Colonic mucosa (tissue), 4 donors: Measurements from ENCODE around the gene PAIP2. TPM values are rescaled to one million over a fixed set of nuclear protein-coding genes. Genes with fewer than 3 reads are reported as not detected.
A peak's percentile ranks its signal among the peaks of the same experiment; 100 is the strongest.

ENCODE experiments used
- DNase-seq: peaks from one replicate; pipeline ENCODE4 v3.0.0-alpha.2; 2020
- H3K27ac ChIP-seq: fragments of 200-600 bp; one replicate; pipeline ENCODE4 v1.8.0; 2021
- H3K27me3 ChIP-seq: fragments of 200-600 bp; one replicate; pipeline ENCODE4 v1.8.0; 2021
- H3K36me3 ChIP-seq: fragments of 200-600 bp; one replicate; pipeline ENCODE4 v1.8.0; 2021
- H3K4me1 ChIP-seq: fragments of 200-600 bp; one replicate; pipeline ENCODE4 v1.8.0; 2021; ENCODE audit warnings: mild to moderate bottlenecking
- H3K4me3 ChIP-seq: fragments of 200-600 bp; one replicate; pipeline ENCODE4 v1.8.0; 2021
- H3K9ac ChIP-seq, 2 donors: one replicate each; pipeline ENCODE4 v1.7.0; 2013; ENCODE audit warnings: control low read depth in 2 of 2, low read depth in 2 of 2, low read length in 2 of 2
- H3K9me3 ChIP-seq: fragments of 200-600 bp; one replicate; pipeline ENCODE4 v1.8.0; 2021
- intact Hi-C: fragments of 100-400 bp; cut with DNase I; formaldehyde crosslinking; loops from one replicate; pipeline ENCODE4 v1.14.1; 2022
- total RNA-seq, 2 donors: library from RNA; stranded (reverse); fragmentation: NEBNext Ultra II Directional in 1 of 2; extraction: Animal tissue kit (Norgen Biotek cat#: 25700) in 1 of 2; gene quantifications; one replicate each; pipeline ENCODE4 v1.2.1, GENCODE V29; 2021
- TF ChIP-seq, protein P1 (sequence below): fragments of 200-600 bp; IDR thresholded peaks from one replicate; pipeline ENCODE4 v1.8.0; 2022; ENCODE audit warnings: antibody characterized with exemption, mild to moderate bottlenecking
- donor health status: healthy.
- donor health status: DM: no; HTN: no; CAD: no.
- donor health status: DM: no; HTN: no; CAD: no.

PAIP2 gene
- total RNA-seq, 2 donors from 2014 or later: 39.4 to 49.7 TPM

DNA sequence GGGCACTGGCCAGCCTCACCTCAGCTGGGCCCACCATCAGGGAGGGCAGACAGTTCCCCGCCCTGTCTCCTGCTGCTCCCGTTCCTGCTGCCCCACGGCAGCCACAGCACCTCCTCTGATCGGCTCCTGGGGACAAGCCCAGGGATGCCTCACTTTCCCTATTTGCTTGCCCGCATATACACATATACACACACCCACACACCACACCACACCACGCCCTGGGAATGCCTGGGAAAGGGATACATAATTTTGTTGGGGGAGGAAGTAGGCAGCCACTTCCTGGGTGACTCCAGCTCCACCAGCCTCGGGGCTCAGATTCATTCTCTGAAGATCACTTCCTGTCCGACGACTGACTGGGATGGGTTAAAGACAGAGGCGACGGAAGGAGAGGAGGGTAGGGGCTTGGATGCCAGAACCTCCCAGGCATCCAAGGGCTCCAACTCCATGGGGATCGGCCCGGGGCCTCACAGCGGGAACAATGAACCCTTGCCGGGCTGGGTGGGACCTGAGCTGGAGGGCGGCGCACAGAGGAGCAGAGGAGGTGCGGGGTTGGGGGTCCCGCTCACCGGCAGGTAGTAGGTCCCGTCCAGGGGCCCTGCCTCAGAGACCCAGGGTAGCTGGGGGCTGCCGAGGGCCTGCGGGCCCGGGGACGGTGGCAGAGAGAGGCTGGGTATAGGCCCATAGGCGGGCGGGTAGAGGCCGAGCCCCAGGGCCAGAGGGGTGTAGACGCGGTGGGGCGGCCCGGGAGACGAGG is 50.1 kb downstream of the PAIP2 start:
- H3K4me1 ChIP-seq: peaks cover 19% of the 10 kb centered on the region
- peak; percentile 85 for DNase-seq
- TF ChIP-seq, protein P1, sequence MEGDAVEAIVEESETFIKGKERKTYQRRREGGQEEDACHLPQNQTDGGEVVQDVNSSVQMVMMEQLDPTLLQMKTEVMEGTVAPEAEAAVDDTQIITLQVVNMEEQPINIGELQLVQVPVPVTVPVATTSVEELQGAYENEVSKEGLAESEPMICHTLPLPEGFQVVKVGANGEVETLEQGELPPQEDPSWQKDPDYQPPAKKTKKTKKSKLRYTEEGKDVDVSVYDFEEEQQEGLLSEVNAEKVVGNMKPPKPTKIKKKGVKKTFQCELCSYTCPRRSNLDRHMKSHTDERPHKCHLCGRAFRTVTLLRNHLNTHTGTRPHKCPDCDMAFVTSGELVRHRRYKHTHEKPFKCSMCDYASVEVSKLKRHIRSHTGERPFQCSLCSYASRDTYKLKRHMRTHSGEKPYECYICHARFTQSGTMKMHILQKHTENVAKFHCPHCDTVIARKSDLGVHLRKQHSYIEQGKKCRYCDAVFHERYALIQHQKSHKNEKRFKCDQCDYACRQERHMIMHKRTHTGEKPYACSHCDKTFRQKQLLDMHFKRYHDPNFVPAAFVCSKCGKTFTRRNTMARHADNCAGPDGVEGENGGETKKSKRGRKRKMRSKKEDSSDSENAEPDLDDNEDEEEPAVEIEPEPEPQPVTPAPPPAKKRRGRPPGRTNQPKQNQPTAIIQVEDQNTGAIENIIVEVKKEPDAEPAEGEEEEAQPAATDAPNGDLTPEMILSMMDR: no peak
- H3K27me3 ChIP-seq: peaks cover 6% of the 10 kb centered on the region
- peak overlapping the region; percentile 61 to 69 for H3K9ac ChIP-seq
- no peaks in the 10 kb centered on the region for H3K36me3 ChIP-seq
- no peaks in the 10 kb centered on the region for H3K9me3 ChIP-seq
- peak overlapping the region; percentile 83 for H3K27ac ChIP-seq
- H3K4me3 ChIP-seq: peak overlapping the region; percentile 53
- intact Hi-C loops: loop anchor here (5.0 to 10.0 kb wide), 2 partner anchors 49 to 97 kb away; partner anchors contain the start of genes MATR3 and PAIP2

DNA sequence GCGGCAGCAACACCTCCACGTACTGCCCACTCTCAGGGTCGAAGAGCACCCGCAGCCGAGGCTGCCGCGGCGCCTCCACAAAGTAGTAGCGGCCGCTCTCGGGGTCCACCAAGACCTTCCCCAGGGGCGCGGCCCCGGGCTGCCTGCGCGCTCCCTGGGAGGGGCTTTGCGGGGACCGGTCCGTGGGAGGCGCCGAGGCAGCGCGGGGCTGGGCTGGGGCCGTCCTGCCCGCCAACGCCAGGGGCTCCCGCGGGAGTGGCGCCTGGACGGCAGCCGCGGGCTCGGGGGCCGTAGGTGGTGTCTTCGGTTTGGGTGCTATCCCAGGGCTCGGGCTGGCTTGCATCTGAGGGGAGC is 50.6 kb downstream of the PAIP2 start:
- peak overlapping the region; percentile 53 for H3K4me3 ChIP-seq
- peaks cover 19% of the 10 kb centered on the region for H3K4me1 ChIP-seq
- peaks cover 6% of the 10 kb centered on the region for H3K27me3 ChIP-seq
- TF ChIP-seq, protein P1: no peak
- H3K36me3 ChIP-seq: no peaks in the 10 kb centered on the region
- no peak for DNase-seq
- intact Hi-C loops: loop anchor here (5.0 to 10.0 kb wide), 2 partner anchors 50 to 98 kb away; partner anchors contain the start of genes MATR3 and PAIP2
- peak overlapping the region; percentile 61 to 69 for H3K9ac ChIP-seq
- peak overlapping the region; percentile 83 for H3K27ac ChIP-seq
- no peaks in the 10 kb centered on the region for H3K9me3 ChIP-seq

DNA sequence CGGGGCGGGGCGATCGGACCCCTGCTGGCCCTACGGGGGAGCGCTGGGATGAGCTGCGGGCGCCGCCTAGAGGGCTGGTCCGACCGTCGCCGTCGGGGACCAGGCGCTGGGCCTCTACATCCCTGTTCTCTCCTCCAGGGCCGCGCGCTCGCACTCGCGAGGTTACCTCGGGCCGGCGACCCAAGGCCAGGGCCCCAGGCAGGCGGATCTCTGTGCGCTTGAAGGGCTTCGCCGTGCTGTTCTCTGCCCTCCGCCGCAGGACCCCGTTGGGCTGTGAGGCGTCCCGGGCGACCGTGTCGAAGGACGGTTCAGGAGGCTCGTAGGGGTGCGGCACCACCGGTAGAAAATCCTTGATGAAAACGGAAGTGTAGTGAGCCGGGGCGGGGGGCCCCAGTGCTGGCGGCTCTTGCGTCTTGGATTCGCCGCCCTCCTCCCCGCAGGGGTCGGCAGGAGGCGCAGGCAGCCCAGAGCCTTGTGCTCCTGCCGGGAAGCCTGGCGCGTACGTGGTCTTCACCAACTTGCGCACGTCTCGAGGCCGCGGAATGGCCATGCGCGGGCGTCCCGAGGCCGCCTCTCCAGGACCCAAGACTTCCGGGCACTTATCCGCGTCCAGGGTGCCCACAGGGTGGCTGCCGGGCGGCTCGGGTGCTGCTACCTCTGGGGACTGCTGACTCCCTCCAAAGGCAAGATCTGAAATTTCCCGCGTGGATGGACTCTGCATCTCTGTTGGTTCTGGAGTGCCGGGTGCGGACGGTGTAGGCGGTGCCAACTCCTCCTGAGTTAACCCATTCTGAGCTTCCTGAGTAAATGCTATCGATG is 51.2 kb downstream of the PAIP2 start:
- intact Hi-C loops: loop anchor here (5.0 to 10.0 kb wide), 2 partner anchors 51 to 98 kb away; partner anchors contain the start of genes MATR3 and PAIP2
- Histone ChIP-seq H3K27ac (peak overlapping the region; percentile 83), H3K4me3 (peak overlapping the region; percentile 53), H3K9me3 (no peaks in the 10 kb centered on the region), H3K27me3 (peaks cover 6% of the 10 kb centered on the region), H3K4me1 (peaks cover 14% of the 10 kb centered on the region), H3K36me3 (no peaks in the 10 kb centered on the region), H3K9ac (peak overlapping the region; percentile 51 to 61)
- peak; percentile 82 for DNase-seq
- TF ChIP-seq, protein P1: peak; percentile 74

DNA sequence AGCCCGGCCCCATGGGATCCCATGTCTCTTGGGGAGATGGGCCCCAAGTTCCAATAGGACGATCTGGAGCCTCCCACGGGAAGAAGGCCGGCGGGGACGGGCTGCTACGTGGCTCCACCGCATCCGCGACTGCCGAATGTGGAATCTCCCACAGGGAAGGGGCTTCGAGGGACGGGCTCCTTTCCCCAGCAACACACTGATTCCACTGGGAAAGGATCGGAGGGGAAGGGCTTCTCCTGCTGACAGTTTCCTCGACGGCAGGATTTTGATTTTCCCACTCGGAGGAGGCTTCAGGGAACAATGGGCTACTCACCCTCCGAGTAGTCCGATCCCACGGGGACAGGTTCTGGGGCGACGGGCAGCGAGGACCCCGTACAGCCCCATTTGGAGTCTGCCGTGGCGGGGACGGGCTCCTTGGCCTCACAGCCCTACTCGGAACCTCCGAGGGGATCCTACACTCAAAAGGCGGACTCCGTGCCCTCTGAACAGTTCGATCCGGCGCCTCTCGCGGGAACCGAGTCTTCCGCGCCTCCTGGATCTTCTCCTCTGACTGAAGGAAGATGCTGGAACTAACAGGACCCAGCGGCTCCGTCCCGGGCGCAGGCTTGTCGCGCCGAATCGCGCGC is 52.0 kb downstream of the PAIP2 start:
- Histone ChIP-seq H3K4me3 (peak overlapping the region; percentile 53), H3K4me1 (peaks cover 13% of the 10 kb centered on the region), H3K36me3 (no peaks in the 10 kb centered on the region), H3K27me3 (peaks cover 6% of the 10 kb centered on the region), H3K9me3 (no peaks in the 10 kb centered on the region), H3K9ac (peak overlapping the region; percentile 51 to 52), H3K27ac (no peak overlapping the region)
- intact Hi-C loops: loop anchor here (5.0 to 10.0 kb wide), 2 partner anchors 51 to 99 kb away; partner anchors contain the start of genes MATR3 and PAIP2
- TF ChIP-seq, protein P1: no peak
- DNase-seq: no peak

DNA sequence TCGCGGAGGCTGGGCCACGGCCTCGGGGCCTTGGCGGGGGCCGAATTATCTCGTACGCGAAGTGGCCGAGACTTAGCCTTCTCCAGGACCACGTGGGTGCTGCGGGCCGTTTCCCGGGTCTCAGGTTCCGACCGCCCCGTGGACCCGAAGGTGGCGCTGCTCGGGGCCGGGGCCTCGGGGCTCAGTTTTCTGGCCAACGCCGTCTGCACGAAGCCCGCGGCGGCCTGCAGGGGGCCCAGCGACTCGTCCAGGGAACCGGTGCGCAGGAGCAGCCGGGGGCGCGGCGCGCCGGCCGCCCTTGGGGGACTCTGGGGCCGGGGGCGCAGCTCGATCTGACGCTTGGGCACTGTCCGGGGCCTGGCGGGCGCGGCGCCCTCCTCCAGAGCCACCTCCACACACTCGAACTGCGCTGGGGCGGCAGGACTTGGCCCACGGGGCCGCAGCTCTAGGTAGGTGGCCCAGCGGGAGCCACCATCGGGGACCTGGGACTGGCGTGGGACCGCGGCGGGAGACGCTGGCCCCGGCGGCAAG is 52.5 kb downstream of the PAIP2 start:
- peak overlapping the region; percentile 51 to 52 for H3K9ac ChIP-seq

More for the DNA sequence above, 52.5 kb downstream of the PAIP2 start:
- peak overlapping the region; percentile 53 for H3K4me3 ChIP-seq
- peak; percentile 62 for DNase-seq
- no peak overlapping the region for H3K27ac ChIP-seq
- H3K9me3 ChIP-seq: no peaks in the 10 kb centered on the region
- intact Hi-C loops: loop anchor here (5.0 to 10.0 kb wide), 2 partner anchors 52 to 99 kb away; partner anchors contain the start of genes MATR3 and PAIP2
- H3K27me3 ChIP-seq: peaks cover 6% of the 10 kb centered on the region
- TF ChIP-seq, protein P1: no peak
- no peaks in the 10 kb centered on the region for H3K36me3 ChIP-seq
- H3K4me1 ChIP-seq: peaks cover 13% of the 10 kb centered on the region
